Panc1 (cell line): ENCODE results near the gene SIX3. TPM values are rescaled to one million over a fixed set of nuclear protein-coding genes. Genes with fewer than 3 reads are reported as not detected.

Experiments
- ATAC-seq: fragments of 200-7000 bp; cut with Tn5 transposase; 2 replicates; pipeline ENCODE4 v1.9.1; 2020; ENCODE audit warnings: mild to moderate bottlenecking, moderate library complexity
- BruUV-seq: library from RNA; stranded (reverse); fragments of 400-500 nt; replicated peaks from 2 replicates; lab custom pipeline; 2021; lab: Mats Ljungman, UMichigan
- CTCF ChIA-PET: fragments of 300-600 bp; sonication (Branson Sonifier 250); formaldehyde crosslinking; loops from one replicate; lab custom pipeline; 2022; ENCODE audit warnings: antibody characterized with exemption; lab: Charles Lee
- POLR2A ChIA-PET: fragments of 300-600 bp; sonication (Branson Sonifier 250); formaldehyde crosslinking; loops from one replicate; lab custom pipeline; 2022; ENCODE audit warnings: antibody characterized with exemption; lab: Charles Lee
- DNase-seq: peaks from one replicate; pipeline ENCODE4 v3.0.0-alpha.2; 2010; ENCODE audit warnings: low read depth, low spot score
- H3K27ac ChIP-seq: 2 replicates; pipeline ENCODE4 v1.5.1; 2011; ENCODE audit warnings: mild to moderate bottlenecking, low read length, inconsistent platforms
- H3K27me3 ChIP-seq: fragments of 200-500 bp; sonication (Bioruptor generic); 2 replicates; pipeline ENCODE4 v1.6.0; 2014; ENCODE audit warnings: low read length, inconsistent platforms; ENCODE audit not compliant: control insufficient read depth, insufficient read depth
- H3K36me3 ChIP-seq: fragments of 200-500 bp; sonication (Bioruptor generic); 2 replicates; pipeline ENCODE4 v1.5.1; 2014; ENCODE audit warnings: inconsistent platforms, mild to moderate bottlenecking, low read length, moderate library complexity; ENCODE audit not compliant: control insufficient read depth, insufficient read depth
- H3K4me1 ChIP-seq: 2 replicates; pipeline ENCODE4 v1.5.1; 2011; ENCODE audit warnings: inconsistent platforms, mild to moderate bottlenecking, low read length, moderate library complexity; ENCODE audit not compliant: control insufficient read depth, insufficient read depth
- H3K4me3 ChIP-seq, 2 experiments: 2 replicates each; pipeline ENCODE4 v1.5.1; 2011 to 2012; ENCODE audit warnings: low read depth in 2 of 2, low read length in 2 of 2, mild to moderate bottlenecking in 2 of 2, inconsistent platforms in 1 of 2, moderate library complexity in 1 of 2
- H3K9me3 ChIP-seq: fragments of 200-500 bp; sonication (Bioruptor generic); 2 replicates; pipeline ENCODE4 v1.5.1; 2014; ENCODE audit warnings: low read depth, mild to moderate bottlenecking, inconsistent platforms, low read length, moderate library complexity; ENCODE audit not compliant: control insufficient read depth, insufficient read depth
- POLR2AphosphoS5 ChIP-seq: IDR thresholded peaks from 2 replicates; pipeline ENCODE4 v1.6.1; 2012; ENCODE audit warnings: mild to moderate bottlenecking, low read depth, low read length, moderate library complexity
- REST ChIP-seq, 2 experiments: IDR thresholded peaks; 2 replicates each; pipeline ENCODE4 v1.6.1; 2011 to 2012; ENCODE audit warnings: low read depth in 2 of 2, control low read depth in 1 of 2, low read length in 1 of 2, mild to moderate bottlenecking in 1 of 2, moderate library complexity in 1 of 2; ENCODE audit not compliant: insufficient read depth in 1 of 2
- SIN3A ChIP-seq: IDR thresholded peaks from 2 replicates; pipeline ENCODE4 v1.6.1; 2012; ENCODE audit warnings: low read depth, mild to moderate bottlenecking, low read length, moderate library complexity, borderline replicate concordance; ENCODE audit not compliant: insufficient read depth
- TCF7L2 ChIP-seq: IDR thresholded peaks from 2 replicates; pipeline ENCODE4 v1.6.1; 2011; ENCODE audit warnings: mild to moderate bottlenecking, low read depth, low read length, inconsistent platforms
- in situ Hi-C: cut with HindIII; loops from 2 replicates; pipeline ENCODE4 v1.10.0; 2016; ENCODE audit warnings: low sequenced_read_pairs, low pct_unique_long_range_greater_than_20kb
- intact Hi-C: fragments of 100-400 bp; cut with micrococcal nuclease; formaldehyde crosslinking; loops from one replicate; pipeline ENCODE4 v1.10.0; 2022; ENCODE audit not compliant: unreplicated experiment
- total RNA-seq: library from RNA; stranded (reverse); gene quantifications from one replicate; pipeline ENCODE4 v1.2.1, GENCODE V29; 2021; ENCODE audit not compliant: unreplicated experiment
- TF ChIP-seq, protein P1 (sequence below): fragments of 450-650 bp; IDR thresholded peaks from 2 replicates; pipeline ENCODE4 v1.5.1; 2017; ENCODE audit warnings: mild to moderate bottlenecking

The SIX3 gene
- total RNA-seq, 1 experiment from 2014 or later: 0.21 TPM

- Histone ChIP-seq H3K36me3 (no peaks in the 10 kb centered on the region), H3K4me3 (no peak overlapping the region; a peak in 1 of 4 replicates), H3K27me3 (no peaks in the 10 kb centered on the region), H3K4me1 (no peaks in the 10 kb centered on the region), H3K27ac (no peak overlapping the region), H3K9me3 (no peaks in the 10 kb centered on the region)
- DNase-seq (no peak), ATAC-seq (no peak)
- BruUV-seq: no TSS peak
- CTCF ChIA-PET: no interaction called here
- intact Hi-C loops: no loop called here
- TF ChIP-seq, protein P1, sequence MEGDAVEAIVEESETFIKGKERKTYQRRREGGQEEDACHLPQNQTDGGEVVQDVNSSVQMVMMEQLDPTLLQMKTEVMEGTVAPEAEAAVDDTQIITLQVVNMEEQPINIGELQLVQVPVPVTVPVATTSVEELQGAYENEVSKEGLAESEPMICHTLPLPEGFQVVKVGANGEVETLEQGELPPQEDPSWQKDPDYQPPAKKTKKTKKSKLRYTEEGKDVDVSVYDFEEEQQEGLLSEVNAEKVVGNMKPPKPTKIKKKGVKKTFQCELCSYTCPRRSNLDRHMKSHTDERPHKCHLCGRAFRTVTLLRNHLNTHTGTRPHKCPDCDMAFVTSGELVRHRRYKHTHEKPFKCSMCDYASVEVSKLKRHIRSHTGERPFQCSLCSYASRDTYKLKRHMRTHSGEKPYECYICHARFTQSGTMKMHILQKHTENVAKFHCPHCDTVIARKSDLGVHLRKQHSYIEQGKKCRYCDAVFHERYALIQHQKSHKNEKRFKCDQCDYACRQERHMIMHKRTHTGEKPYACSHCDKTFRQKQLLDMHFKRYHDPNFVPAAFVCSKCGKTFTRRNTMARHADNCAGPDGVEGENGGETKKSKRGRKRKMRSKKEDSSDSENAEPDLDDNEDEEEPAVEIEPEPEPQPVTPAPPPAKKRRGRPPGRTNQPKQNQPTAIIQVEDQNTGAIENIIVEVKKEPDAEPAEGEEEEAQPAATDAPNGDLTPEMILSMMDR: no peak
- TF ChIP-seq SIN3A (no peak), REST (IDR thresholded peaks at IDR 0.05; ENCODE audit: insufficient read depth in 1 of 2, low read depth in 2 of 2, low read length in 1 of 2) (no peak), POLR2AphosphoS5 (no peak), TCF7L2 (no peak)
- in situ Hi-C loops: no loop called here
- POLR2A ChIA-PET: no interaction called here
Observed at GRCh38 chr2:44944952-44945612, 3.6 kb downstream of the SIX3 start.

DNA sequence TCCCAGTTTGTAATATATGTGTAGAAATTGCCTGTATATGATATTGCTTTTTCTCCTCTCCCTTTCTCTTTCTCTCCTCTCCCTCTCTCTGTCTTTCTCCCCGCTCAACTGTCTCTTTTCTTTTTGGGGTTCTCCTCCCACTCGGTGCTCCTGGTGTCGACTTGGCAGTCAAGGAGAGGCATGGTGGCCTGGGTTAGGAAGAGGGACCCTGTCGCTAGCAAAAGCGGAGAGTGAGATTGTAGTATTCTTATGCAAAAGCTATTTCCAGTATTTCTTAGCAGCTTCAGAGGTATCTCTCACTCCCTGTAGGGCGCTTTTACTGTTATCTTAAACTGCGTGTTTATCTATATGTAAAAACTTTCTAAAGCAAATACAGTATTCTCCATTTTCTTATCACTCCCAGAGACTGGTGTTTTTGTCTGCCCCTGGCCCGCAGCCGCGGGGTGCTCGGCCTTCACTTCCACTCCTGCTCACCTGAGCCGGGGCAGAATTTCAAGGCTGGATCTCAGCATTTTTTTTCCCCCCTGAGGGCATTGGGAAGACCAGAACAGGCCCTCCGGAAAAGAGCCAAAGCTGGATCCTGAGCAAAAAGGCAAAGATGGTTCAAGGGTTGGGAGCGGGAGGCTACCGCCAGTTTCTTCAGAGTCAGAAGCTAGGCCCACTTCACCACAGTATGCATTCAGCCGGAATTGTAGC is 4.3 kb downstream of the SIX3 start:
- CTCF ChIA-PET: no interaction called here
- BruUV-seq: no TSS peak
- intact Hi-C loops (no loop called here), in situ Hi-C loops (no loop called here)
- H3K27ac ChIP-seq: no peak overlapping the region
- H3K27me3 ChIP-seq: no peaks in the 10 kb centered on the region
- TF ChIP-seq TCF7L2: no peak
- TF ChIP-seq, protein P1: no peak
- TF ChIP-seq SIN3A: no peak
- TF ChIP-seq REST (IDR thresholded peaks at IDR 0.05; ENCODE audit: insufficient read depth in 1 of 2, low read depth in 2 of 2, low read length in 1 of 2): no peak
- no peak for TF ChIP-seq POLR2AphosphoS5
- no peaks in the 10 kb centered on the region for H3K4me1 ChIP-seq
- no peaks in the 10 kb centered on the region for H3K36me3 ChIP-seq
- ATAC-seq (no peak), DNase-seq (no peak)
- H3K9me3 ChIP-seq: no peaks in the 10 kb centered on the region
- no peak overlapping the region for H3K4me3 ChIP-seq
- POLR2A ChIA-PET: no interaction called here
